Measurements from ENCODE around the gene ZNF614.
"Not testable (repeated sequence)": the region's sequence is repeated elsewhere in the genome, so short reads cannot be mapped to it uniquely, and the experiment has no call there.

Gene ZNF614

GRCh38 chr19:51986309-51987291 lies 41.6 kb downstream of the ZNF614 start, which contains the start of gene ZNF350:
ZNF350 (minus strand) TSS chr19:51986840; CDS start chr19:51974360, 12,480 bp downstream.
- ATAC-seq (peak; percentile 98), DNase-seq (peak; percentile 84)

GRCh38 chr19:51983361-51983760 lies 44.8 kb downstream of the ZNF614 start:
- no peak for ATAC-seq
- DNase-seq: no peak

GRCh38 chr19:51980926-51981325 lies 47.3 kb downstream of the ZNF614 start:
- not testable (repeated sequence) for DNase-seq, ATAC-seq

- DNase-seq: no peak
Measured at GRCh38 chr19:51980116-51980736, 48.0 kb downstream of the ZNF614 start.

GRCh38 chr19:51978882-51979281 lies 49.3 kb downstream of the ZNF614 start:
- DNase-seq (no peak), ATAC-seq (no peak)

More at GRCh38 chr19:51980116-51980736, 48.0 kb downstream of the ZNF614 start:
- no peak for ATAC-seq

GRCh38 chr19:51977346-51977745 lies 50.8 kb downstream of the ZNF614 start:
- DNase-seq (no peak), ATAC-seq (no peak)

GRCh38 chr19:51976852-51977251 lies 51.3 kb downstream of the ZNF614 start:
- no peak for ATAC-seq
- no peak for DNase-seq

- DNase-seq, ATAC-seq: not testable (repeated sequence)
Measured at GRCh38 chr19:51975787-51976186, 52.4 kb downstream of the ZNF614 start.

- peak; percentile 33 for DNase-seq
Measured at GRCh38 chr19:51971624-51972023, 56.6 kb downstream of the ZNF614 start.

GRCh38 chr19:51970718-51971117 lies 57.5 kb downstream of the ZNF614 start:
- no peak for ATAC-seq

More at GRCh38 chr19:51971624-51972023, 56.6 kb downstream of the ZNF614 start:
- no peak for ATAC-seq

GRCh38 chr19:51965583-51965982 lies 62.6 kb downstream of the ZNF614 start:
- DNase-seq (no peak), ATAC-seq (no peak)

More at GRCh38 chr19:51970718-51971117, 57.5 kb downstream of the ZNF614 start:
- DNase-seq: no peak

Data from stimulated activated naive CD8-positive, alpha-beta T cell treated with anti-CD3 and anti-CD28 coated beads, Interleukin-15, Interleukin-2, amounts not matched to agents 100 U/mL and 50 U/mL, for 24 hours (primary cell).